HG03469 (cell line): ENCODE results near the gene HLA-DRA.

Source experiments
- ATAC-seq: cut with Tn5 transposase; IDR thresholded peaks from one replicate; pipeline ENCODE4 v1.9.1; 2021; ENCODE audit warnings: mild to moderate bottlenecking, moderate library complexity, moderate number of reproducible peaks; ENCODE audit not compliant: unreplicated experiment

HLA-DRA gene

DNA sequence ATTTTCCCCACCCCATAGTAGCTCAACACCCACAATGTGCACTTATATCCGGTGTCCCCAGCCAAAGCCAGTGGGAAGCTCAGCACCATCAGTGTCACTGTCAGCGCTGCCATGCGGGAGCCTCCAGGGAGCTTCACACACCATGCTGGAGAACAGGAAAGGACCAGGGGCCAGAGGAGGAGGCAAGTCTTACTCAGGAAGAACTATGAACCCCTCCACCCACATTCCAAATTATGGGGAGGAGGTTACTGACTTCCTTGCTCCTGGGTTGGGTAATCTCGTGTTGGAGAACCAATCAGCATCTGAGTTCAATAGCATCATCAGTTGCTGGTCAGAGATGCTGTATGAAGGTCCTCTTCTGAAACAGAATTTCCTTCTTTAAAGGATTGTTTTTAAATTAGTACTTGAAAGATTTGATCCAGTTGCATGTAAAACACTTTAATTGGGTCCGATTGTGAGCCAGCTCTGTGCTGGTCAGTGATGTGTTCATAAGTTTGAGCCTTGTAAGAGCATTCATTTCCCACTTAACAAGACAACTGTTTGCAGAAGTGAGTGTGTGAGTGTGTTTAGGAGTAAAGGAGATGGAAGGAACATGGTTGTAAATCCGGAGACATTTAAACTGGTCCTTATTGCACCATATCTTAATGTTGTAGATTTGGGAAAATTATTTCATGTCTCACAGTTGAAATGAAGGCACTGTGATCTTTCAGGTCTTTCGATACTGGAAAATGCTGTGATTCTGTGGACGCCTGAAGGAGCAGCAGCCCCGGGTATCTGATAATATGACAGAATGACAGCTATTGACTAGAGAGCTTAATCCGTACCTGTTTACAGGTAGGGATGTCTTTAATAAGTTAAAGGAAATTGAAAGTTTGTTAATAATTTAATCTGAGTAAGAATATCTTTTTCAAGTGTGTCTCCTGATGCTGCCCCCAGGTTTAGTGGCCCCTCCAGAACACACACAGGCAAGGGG is 34.0 kb downstream of the HLA-DRA start:
- peak; percentile 72 for ATAC-seq

DNA sequence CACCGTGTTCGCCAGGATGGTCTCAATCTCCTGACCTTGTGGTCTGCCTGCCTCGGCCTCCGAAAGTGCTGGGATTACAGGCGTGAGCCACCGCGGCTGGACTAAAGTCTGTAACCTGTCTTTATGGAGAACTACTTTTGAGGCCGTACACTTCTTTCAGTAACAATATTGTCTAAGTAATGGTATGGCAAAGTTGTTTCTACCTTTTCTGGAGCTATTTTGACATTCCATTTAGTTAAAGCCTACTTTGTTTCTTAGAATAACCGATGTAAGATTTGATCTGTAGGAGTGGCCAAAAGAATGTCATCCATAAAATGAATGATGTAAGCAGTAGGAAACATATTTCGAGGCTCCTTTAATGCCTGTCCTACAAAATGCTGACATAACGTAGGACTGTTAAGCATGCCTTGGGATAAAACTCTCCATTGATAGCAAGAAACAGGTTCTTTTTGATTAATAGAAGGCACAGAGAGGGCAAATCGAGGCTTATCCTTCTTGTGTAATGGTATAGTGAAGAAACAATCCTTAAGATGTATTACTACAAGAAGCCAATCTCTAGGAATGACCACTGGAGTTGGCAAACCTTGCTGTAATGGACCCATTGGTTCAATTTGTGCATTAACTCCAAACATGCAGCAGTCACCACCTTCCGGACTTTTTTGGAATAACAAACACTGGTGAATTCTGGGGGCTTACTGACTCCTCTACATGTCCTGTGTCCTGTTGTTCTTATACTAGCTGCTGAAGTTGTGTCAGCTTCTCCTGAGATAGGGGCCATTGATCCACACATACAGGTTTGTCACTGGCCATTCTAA is 35.9 kb downstream of the HLA-DRA start:
- no peak for ATAC-seq

DNA sequence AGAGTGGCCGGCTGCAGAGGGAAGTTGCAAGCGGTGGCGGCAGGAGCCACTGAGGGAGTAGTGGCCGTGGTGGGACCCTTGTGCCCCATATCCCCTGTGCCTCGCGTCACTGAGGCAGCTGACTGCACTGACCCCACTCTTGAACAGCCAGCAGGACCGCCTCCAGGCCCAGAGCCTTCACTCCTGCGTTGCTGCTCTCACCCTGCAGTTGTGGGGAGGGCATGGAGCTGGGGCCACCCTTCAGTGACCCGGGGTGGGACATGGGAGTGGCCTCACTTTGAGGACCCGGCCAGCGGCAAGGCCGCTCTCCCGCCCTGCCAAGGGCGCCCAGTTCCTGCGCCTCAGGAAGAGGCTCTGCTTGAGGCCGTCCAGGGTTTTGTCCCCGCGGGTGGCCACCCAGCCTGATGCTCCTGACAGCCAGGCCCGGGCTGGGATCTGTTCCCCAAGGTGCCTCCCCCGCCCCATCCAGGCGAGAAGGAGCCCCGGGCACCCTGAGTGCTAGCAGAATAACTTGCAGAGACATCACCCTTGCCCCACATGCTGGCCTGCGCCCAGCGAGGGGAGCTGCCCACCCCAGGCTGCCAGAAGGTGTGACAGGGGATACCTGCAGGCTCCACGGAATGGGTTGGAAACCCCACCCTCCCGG is 44.4 kb downstream of the HLA-DRA start:
- no peak for ATAC-seq

DNA sequence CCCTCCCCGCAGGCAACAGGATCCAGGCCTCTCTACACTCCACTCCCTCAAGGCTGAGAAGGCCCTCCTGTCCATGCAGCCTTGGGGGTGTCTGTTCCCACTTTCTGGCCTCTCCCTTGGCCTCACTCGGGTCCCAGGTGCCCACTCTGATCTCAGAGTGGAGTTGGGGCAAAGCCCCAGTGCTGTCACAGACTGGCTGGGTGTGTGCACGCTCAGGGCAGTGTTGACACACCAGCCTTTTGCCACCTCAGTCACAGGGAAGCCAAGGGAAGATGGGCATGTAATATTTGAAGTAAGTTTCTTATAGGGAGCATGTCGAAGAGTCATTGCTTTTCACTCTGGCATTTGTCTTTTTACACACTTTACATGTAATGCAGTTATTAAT is 44.9 kb downstream of the HLA-DRA start:
- no peak for ATAC-seq

DNA sequence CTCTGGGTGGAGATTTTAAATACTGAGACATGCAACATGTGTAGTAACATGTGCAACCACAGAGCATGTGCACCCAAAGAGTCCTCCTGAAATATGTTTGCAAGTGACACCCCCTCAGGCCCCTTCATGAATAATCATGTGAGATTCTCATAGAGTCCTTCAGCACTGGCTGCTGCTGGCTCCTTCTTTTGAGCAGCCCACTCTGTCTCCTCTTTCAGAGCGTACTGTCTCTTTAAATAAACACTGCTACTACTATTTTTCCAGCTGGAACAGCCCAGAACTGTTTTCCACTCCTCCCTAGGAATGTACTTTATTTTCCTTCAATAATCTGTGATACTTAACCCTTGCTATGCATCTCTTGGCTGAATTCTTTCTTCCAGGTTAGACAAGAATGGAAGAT is 48.4 kb downstream of the HLA-DRA start:
- no peak for ATAC-seq

DNA sequence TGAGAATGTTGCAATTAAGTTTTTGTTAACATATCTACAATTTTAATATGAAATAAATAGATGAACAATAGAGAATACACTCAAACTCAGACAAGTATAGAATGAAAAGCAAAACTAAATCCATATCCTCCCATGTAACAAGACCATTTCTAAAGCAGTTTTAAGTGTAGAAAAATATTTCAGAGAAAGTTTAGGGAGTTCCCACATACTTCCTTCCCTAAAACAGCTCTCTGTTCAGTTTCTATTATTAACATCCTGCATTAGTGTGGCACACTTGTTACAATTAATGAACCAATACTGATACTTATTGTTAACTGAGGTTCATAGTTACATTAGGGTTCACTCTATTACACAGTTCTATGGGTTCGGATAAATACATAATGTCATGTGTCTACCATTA is 52.0 kb downstream of the HLA-DRA start:
- no peak for ATAC-seq

DNA sequence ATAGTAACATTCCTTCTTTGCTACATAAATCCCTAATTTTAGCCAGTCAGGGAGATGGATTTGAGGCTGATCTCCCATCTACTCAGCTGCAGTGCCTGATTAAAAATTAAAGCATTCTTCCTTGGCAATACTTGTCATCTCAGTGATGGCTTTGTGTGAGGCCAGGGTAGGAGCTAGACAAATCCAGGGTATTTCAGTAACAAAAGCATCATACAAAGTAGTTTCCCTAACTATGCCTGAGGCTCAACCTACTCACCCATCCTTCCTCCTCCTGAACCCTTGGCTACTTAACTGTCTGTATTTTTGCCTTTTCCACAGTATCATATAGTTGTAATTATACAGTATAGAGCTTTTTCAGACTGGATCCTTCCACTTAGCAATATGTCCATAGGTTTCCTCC is 52.7 kb downstream of the HLA-DRA start:
- ATAC-seq: no peak
